A549 (cell line): ENCODE results near the gene DIP2A. TPM values are rescaled to one million over a fixed set of nuclear protein-coding genes. Genes with fewer than 3 reads are reported as not detected.

Source experiments
- ATAC-seq, 2 experiments: fragments of 200-7000 bp in 1 of 2; fragments of >200 bp in 1 of 2; cut with Nextera tagmentation in 1 of 2; cut with Tn5 transposase in 1 of 2; 3 replicates each; pipeline versions ENCODE4 v1.8.0 to v1.9.1; 2018 to 2020; ENCODE audit warnings: mild to moderate bottlenecking in 1 of 2, moderate library complexity in 1 of 2
- CTCF ChIA-PET: fragments of 300-600 bp; sonication (Branson Sonifier 250); formaldehyde crosslinking; extraction: SDS; loops from one replicate; lab custom pipeline; 2021; ENCODE audit warnings: antibody characterized with exemption, inconsistent platforms; lab: Yijun Ruan, JAX
- POLR2A ChIA-PET: fragments of 350-600 bp; formaldehyde crosslinking; extraction: SDS; loops from one replicate; lab custom pipeline; 2021; ENCODE audit warnings: antibody characterized with exemption, inconsistent platforms; lab: Yijun Ruan, JAX
- DNase-seq, 2 experiments: peaks; one replicate each; pipeline versions ENCODE4 v3.0.0 to v3.0.0-alpha.2; 2011 to 2016; ENCODE audit warnings: low read depth in 1 of 2, low spot score in 1 of 2
- FAIRE-seq: peaks from 2 replicates; lab custom pipeline; 2011; peaks lifted over from hg19 to GRCh38; lab: Jason Lieb, UNC
- H3K27ac ChIP-seq, 2 experiments: fragments of >200 bp; sonication (Bioruptor Twin); formaldehyde crosslinking; 3 replicates each; pipeline ENCODE4 v1.5.1; 2016 to 2017
- H3K4me1 ChIP-seq: fragments of >200 bp; sonication (Bioruptor Twin); formaldehyde crosslinking; 3 replicates; pipeline ENCODE4 v1.6.1; 2016
- H3K4me2 ChIP-seq: fragments of >200 bp; sonication (Bioruptor Twin); formaldehyde crosslinking; 3 replicates; pipeline ENCODE4 v1.6.1; 2016
- H3K4me3 ChIP-seq: fragments of >200 bp; sonication (Bioruptor Twin); formaldehyde crosslinking; 3 replicates; pipeline ENCODE4 v1.5.1; 2016
- H3K9me3 ChIP-seq: fragments of >200 bp; sonication (Bioruptor Twin); formaldehyde crosslinking; 3 replicates; pipeline ENCODE4 v1.6.1; 2016
- BHLHE40 ChIP-seq: IDR thresholded peaks from 2 replicates; pipeline ENCODE4 v1.6.1; 2012; ENCODE audit warnings: low read depth, low read length, inconsistent platforms
- CBX2 ChIP-seq: fragments of 200-600 bp; sonication (generic); IDR thresholded peaks from 2 replicates; pipeline ENCODE4 v1.6.1; 2016; ENCODE audit warnings: low read depth, mild to moderate bottlenecking, borderline replicate concordance
- CHD2 ChIP-seq: fragments of 150-350 bp; IDR thresholded peaks from 2 replicates; pipeline ENCODE4 v1.6.1; 2014; ENCODE audit warnings: low read length; ENCODE audit not compliant: partially characterized antibody
- EHMT2 ChIP-seq: fragments of 200-600 bp; sonication (generic); IDR thresholded peaks from 2 replicates; pipeline ENCODE4 v1.6.1; 2016; ENCODE audit warnings: antibody characterized with exemption, low read depth, mild to moderate bottlenecking, moderate library complexity
- EP300 ChIP-seq, 2 experiments: fragments of >200 bp; sonication (Bioruptor Twin); formaldehyde crosslinking; IDR thresholded peaks; 2 replicates in 1 of 2; 3 replicates in 1 of 2; pipeline ENCODE4 v1.6.1; 2016 to 2017
- ESRRA ChIP-seq: fragments of 150-350 bp; IDR thresholded peaks from 2 replicates; pipeline ENCODE4 v1.6.1; 2014; ENCODE audit warnings: mild to moderate bottlenecking, low read length, borderline replicate concordance
- FOSL2 ChIP-seq, 2 experiments: fragments of 450-650 bp in 1 of 2; fragments of >200 bp in 1 of 2; sonication (Bioruptor Twin) in 1 of 2; formaldehyde crosslinking; IDR thresholded peaks; 2 replicates each; pipeline versions ENCODE4 v1.5.0 to v1.6.1; 2016 to 2020; ENCODE audit warnings: mild to moderate bottlenecking in 1 of 2, moderate library complexity in 1 of 2
- HDAC2 ChIP-seq: fragments of 200-600 bp; sonication (generic); IDR thresholded peaks from 2 replicates; pipeline ENCODE4 v1.6.1; 2016
- HOXA7 ChIP-seq: fragments of 250-450 bp; sonication (Bioruptor Pico); IDR thresholded peaks from 2 replicates; pipeline ENCODE4 v1.5.0; 2020; ENCODE audit warnings: mild to moderate bottlenecking, moderate library complexity
- JUN ChIP-seq, 2 experiments: fragments of >200 bp; sonication (Bioruptor Twin); formaldehyde crosslinking; IDR thresholded peaks; 2 replicates in 1 of 2; 3 replicates in 1 of 2; pipeline ENCODE4 v1.6.1; 2016 to 2017
- NFE2L2 ChIP-seq: fragments of 150-350 bp; conservative IDR thresholded peaks from 2 replicates; pipeline ENCODE4 v1.6.1; 2014; ENCODE audit warnings: low read length
- PHF8 ChIP-seq: fragments of 200-600 bp; sonication (generic); IDR thresholded peaks from 2 replicates; pipeline ENCODE4 v1.6.1; 2016; ENCODE audit warnings: low read depth, mild to moderate bottlenecking, antibody characterized with exemption, moderate library complexity, borderline replicate concordance
- POLR2A ChIP-seq: IDR thresholded peaks from 2 replicates; pipeline ENCODE4 v1.6.1; 2012; ENCODE audit warnings: mild to moderate bottlenecking, low read length
- RAD21 ChIP-seq, 2 experiments: fragments of >200 bp in 1 of 2; sonication (Bioruptor Twin) in 1 of 2; formaldehyde crosslinking in 1 of 2; IDR thresholded peaks in 1 of 2; conservative IDR thresholded peaks in 1 of 2; 2 replicates in 1 of 2; 3 replicates in 1 of 2; pipeline ENCODE4 v1.6.1; 2012 to 2018; ENCODE audit warnings: inconsistent platforms in 1 of 2
- RCOR1 ChIP-seq: fragments of 150-350 bp; IDR thresholded peaks from 2 replicates; pipeline ENCODE4 v1.6.1; 2014; ENCODE audit warnings: antibody characterized with exemption, low read length, low read depth
- SMC3 ChIP-seq: fragments of >200 bp; sonication (Bioruptor Twin); formaldehyde crosslinking; IDR thresholded peaks from 3 replicates; pipeline ENCODE4 v1.6.1; 2018; ENCODE audit warnings: inconsistent platforms
- TFCP2L1 ChIP-seq: fragments of 250-450 bp; sonication (Bioruptor Pico); IDR thresholded peaks from 2 replicates; pipeline ENCODE4 v1.5.0; 2021; ENCODE audit warnings: mild to moderate bottlenecking
- ZNF302 ChIP-seq: fragments of 250-450 bp; sonication (Bioruptor Pico); IDR thresholded peaks from 2 replicates; pipeline ENCODE4 v1.9.0; 2021; ENCODE audit warnings: inconsistent platforms, mild to moderate bottlenecking, moderate library complexity
- ZSCAN20 ChIP-seq: fragments of 250-450 bp; sonication (Bioruptor Pico); IDR thresholded peaks from 2 replicates; pipeline ENCODE4 v1.8.0; 2022; ENCODE audit warnings: mild to moderate bottlenecking, moderate library complexity
- WGBS: methylation state at CpG from one replicate; pipeline ENCODE4 v1.1.6; 2017; ENCODE audit errors: missing lambda C conversion rate; 5-methylcytosine and 5-hydroxymethylcytosine counted together
- polyA plus RNA-seq, 4 experiments: library from polyadenylated mRNA; depleted of rRNA in 3 of 4; stranded (reverse); fragments of >200 nt; fragmentation: RNase III in 1 of 4; extraction: RNeasy Plus Mini Kit Qiagen cat#74134 plus additional on column Dnase treatment in 1 of 4; gene quantifications; 2 replicates in 3 of 4; 3 replicates in 1 of 4; pipeline ENCODE4 v1.2.3, GENCODE V29; 2011 to 2017
- TF ChIP-seq, protein P1 (sequence below): fragments of >200 bp; sonication (Bioruptor Twin); formaldehyde crosslinking; IDR thresholded peaks from 3 replicates; pipeline ENCODE4 v1.5.1; 2016
- TF ChIP-seq, protein P2 (sequence below): fragments of 150-350 bp; IDR thresholded peaks from 2 replicates; pipeline ENCODE4 v1.6.1; 2014; ENCODE audit warnings: low read depth, mild to moderate bottlenecking, low read length
- TF ChIP-seq, protein P3 (sequence below): IDR thresholded peaks from 2 replicates; pipeline ENCODE4 v1.6.1; 2012
- TF ChIP-seq, protein P4 (sequence below): fragments of 250-450 bp; sonication (Bioruptor Pico); IDR thresholded peaks from 2 replicates; pipeline ENCODE4 v1.5.0; 2021; ENCODE audit warnings: mild to moderate bottlenecking, moderate library complexity, borderline replicate concordance
- TF ChIP-seq, protein P5 (sequence below): fragments of 450-650 bp; IDR thresholded peaks from 2 replicates; pipeline ENCODE4 v1.6.1; 2014; ENCODE audit warnings: antibody characterized with exemption
- TF ChIP-seq, protein P6 (sequence below): fragments of 250-450 bp; sonication (Bioruptor Pico); IDR thresholded peaks from 2 replicates; pipeline ENCODE4 v1.5.0; 2020; ENCODE audit warnings: low read depth, mild to moderate bottlenecking, moderate library complexity
- TF ChIP-seq, protein P7 (sequence below): fragments of >200 bp; sonication (Bioruptor Twin); formaldehyde crosslinking; IDR thresholded peaks from 2 replicates; pipeline ENCODE4 v1.6.1; 2016

Gene DIP2A
- polyA plus RNA-seq, 2 of the 4 experiments (the other 2 are of a cell fraction) = 13.3 to 18.4 TPM

DNA sequence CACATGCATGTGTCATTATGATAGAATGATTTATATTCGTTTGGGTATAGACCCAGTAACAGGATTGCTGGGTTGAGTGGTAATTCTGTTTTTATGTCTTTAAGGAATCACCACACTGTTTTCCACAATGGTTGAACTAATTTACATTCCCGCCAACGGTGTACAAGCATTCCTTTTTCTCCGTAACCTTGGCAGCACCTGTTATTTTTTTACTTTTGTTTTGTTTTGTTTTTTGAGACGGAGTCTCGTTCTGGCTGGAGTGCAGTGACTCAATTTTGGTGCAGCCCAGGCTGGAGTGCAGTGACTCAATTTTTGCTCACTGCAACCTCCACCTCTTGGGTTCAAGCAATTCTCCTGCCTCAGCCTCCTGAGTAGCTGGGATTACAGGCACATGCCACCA, 154.7 kb downstream of the DIP2A start:
- no peak for ATAC-seq
- ChIA-PET CTCF (no interaction called here), POLR2A (no interaction called here)
- TF ChIP-seq BHLHE40 = no peak
- no peak for DNase-seq
- Histone ChIP-seq H3K4me3 (no peak overlapping the region), H3K4me2 (no peak overlapping the region), H3K27ac (no peak overlapping the region), H3K4me1 (no peaks in the 10 kb centered on the region), H3K9me3 (no peaks in the 10 kb centered on the region; the same call in 2 of the 3 replicates)
- WGBS = 23% methylated on average over 6 of the region's 6 CpGs
- no peak for FAIRE-seq

DNA sequence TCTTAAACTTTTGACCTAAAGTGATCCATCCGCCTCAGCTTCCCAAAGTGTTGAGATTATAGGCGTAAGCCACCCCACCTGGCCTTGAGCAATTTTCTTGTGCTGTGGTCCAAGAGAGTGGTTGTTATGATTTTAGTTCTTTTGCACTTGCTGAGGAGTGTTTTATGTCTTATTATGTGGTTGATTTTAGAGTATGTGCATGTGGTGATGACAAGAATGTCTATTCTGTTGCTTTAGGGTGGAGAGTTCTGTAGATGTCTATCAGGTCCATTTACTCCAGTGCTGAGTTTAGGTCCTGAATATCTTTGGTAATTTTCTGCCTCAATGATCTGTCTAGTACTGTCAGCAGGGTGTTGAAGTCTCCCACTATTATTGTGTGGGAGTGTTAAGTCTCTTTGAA, 157.4 kb downstream of the DIP2A start:
- H3K4me3 ChIP-seq = no peak overlapping the region
- no peak overlapping the region for H3K4me2 ChIP-seq
- no peaks in the 10 kb centered on the region for H3K9me3 ChIP-seq
- no peak overlapping the region for H3K27ac ChIP-seq
- FAIRE-seq = no peak
- WGBS = 51% methylated on average over 2 of the region's 2 CpGs
- CTCF ChIA-PET = interaction anchor here (1.5 kb wide), 1 partner anchor 11 kb away, joined by 3 read pairs; no protein-coding TSS in a partner anchor
- TF ChIP-seq TFCP2L1 (no peak), CBX2 (no peak), ESRRA (no peak), CHD2 (no peak), RAD21 (conservative IDR thresholded peaks at IDR 0.05 in 1 of 2, IDR thresholded peaks at IDR 0.05 in 1 of 2) (no peak), ZSCAN20 (CRISPR knock-in tag) (no peak), PHF8 (no peak), HOXA7 (no peak), EHMT2 (no peak), ZNF302 (CRISPR knock-in tag) (no peak), HDAC2 (no peak), RCOR1 (no peak)
- TF ChIP-seq, protein P1, sequence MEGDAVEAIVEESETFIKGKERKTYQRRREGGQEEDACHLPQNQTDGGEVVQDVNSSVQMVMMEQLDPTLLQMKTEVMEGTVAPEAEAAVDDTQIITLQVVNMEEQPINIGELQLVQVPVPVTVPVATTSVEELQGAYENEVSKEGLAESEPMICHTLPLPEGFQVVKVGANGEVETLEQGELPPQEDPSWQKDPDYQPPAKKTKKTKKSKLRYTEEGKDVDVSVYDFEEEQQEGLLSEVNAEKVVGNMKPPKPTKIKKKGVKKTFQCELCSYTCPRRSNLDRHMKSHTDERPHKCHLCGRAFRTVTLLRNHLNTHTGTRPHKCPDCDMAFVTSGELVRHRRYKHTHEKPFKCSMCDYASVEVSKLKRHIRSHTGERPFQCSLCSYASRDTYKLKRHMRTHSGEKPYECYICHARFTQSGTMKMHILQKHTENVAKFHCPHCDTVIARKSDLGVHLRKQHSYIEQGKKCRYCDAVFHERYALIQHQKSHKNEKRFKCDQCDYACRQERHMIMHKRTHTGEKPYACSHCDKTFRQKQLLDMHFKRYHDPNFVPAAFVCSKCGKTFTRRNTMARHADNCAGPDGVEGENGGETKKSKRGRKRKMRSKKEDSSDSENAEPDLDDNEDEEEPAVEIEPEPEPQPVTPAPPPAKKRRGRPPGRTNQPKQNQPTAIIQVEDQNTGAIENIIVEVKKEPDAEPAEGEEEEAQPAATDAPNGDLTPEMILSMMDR = no peak
- TF ChIP-seq, protein P2, sequence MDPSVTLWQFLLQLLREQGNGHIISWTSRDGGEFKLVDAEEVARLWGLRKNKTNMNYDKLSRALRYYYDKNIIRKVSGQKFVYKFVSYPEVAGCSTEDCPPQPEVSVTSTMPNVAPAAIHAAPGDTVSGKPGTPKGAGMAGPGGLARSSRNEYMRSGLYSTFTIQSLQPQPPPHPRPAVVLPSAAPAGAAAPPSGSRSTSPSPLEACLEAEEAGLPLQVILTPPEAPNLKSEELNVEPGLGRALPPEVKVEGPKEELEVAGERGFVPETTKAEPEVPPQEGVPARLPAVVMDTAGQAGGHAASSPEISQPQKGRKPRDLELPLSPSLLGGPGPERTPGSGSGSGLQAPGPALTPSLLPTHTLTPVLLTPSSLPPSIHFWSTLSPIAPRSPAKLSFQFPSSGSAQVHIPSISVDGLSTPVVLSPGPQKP = no peak
- TF ChIP-seq, protein P3, sequence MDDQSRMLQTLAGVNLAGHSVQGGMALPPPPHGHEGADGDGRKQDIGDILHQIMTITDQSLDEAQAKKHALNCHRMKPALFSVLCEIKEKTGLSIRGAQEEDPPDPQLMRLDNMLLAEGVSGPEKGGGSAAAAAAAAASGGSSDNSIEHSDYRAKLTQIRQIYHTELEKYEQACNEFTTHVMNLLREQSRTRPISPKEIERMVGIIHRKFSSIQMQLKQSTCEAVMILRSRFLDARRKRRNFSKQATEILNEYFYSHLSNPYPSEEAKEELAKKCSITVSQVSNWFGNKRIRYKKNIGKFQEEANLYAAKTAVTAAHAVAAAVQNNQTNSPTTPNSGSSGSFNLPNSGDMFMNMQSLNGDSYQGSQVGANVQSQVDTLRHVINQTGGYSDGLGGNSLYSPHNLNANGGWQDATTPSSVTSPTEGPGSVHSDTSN = no peak
- TF ChIP-seq, protein P4, sequence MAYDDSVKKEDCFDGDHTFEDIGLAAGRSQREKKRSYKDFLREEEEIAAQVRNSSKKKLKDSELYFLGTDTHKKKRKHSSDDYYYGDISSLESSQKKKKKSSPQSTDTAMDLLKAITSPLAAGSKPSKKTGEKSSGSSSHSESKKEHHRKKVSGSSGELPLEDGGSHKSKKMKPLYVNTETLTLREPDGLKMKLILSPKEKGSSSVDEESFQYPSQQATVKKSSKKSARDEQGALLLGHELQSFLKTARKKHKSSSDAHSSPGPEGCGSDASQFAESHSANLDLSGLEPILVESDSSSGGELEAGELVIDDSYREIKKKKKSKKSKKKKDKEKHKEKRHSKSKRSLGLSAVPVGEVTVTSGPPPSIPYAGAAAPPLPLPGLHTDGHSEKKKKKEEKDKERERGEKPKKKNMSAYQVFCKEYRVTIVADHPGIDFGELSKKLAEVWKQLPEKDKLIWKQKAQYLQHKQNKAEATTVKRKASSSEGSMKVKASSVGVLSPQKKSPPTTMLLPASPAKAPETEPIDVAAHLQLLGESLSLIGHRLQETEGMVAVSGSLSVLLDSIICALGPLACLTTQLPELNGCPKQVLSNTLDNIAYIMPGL (CRISPR knock-in tag) = no peak
- POLR2A ChIA-PET = interaction anchor here (0.9 kb wide), 1 partner anchor 19 kb away, joined by 12 read pairs; the partner anchor contains the start of gene PRMT2
- H3K4me1 ChIP-seq = no peaks in the 10 kb centered on the region
- DNase-seq = no peak
- no peak for ATAC-seq

DNA sequence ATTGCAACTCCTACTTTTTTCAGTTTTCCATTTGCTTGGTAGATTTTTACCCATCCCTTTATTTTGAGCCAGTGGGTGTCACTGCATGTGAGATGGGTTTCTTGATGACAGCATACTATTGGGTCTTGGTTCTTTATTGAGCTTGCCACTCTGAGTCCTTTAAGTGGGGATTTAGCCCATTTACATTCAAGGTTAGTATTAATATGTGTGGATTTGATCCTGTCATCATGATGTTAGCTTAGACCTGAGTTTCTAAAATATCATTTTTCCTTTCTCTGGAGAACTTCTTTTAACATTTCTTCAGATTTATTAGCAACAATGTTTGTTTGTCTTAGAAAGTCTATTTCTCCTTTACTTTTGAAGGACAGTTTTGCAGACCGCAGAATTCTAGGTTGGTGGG, 158.0 kb downstream of the DIP2A start:
- CTCF ChIA-PET = no interaction called here
- H3K4me1 ChIP-seq = no peaks in the 10 kb centered on the region
- POLR2A ChIA-PET = no interaction called here
- H3K9me3 ChIP-seq = no peaks in the 10 kb centered on the region
- WGBS = 82% methylated on average over 1 of the region's 1 CpG
- ATAC-seq (no peak), DNase-seq (no peak), FAIRE-seq (no peak)
- H3K4me2 ChIP-seq = no peak overlapping the region
- no peak overlapping the region for H3K4me3 ChIP-seq
- no peak overlapping the region for H3K27ac ChIP-seq
- no peak for TF ChIP-seq POLR2A
- TF ChIP-seq JUN (IDR thresholded peaks at IDR 0.05) = no peak
- TF ChIP-seq RAD21 (conservative IDR thresholded peaks at IDR 0.05 in 1 of 2, IDR thresholded peaks at IDR 0.05 in 1 of 2) = no peak
- no peak for TF ChIP-seq FOSL2 (IDR thresholded peaks at IDR 0.05)
- no peak for TF ChIP-seq FOSL2 (CRISPR knock-in tag; IDR thresholded peaks at IDR 0.05)
- TF ChIP-seq EP300 (IDR thresholded peaks at IDR 0.05) = no peak
- no peak for TF ChIP-seq NFE2L2
- TF ChIP-seq, protein P3 = no peak
- TF ChIP-seq, protein P5, sequence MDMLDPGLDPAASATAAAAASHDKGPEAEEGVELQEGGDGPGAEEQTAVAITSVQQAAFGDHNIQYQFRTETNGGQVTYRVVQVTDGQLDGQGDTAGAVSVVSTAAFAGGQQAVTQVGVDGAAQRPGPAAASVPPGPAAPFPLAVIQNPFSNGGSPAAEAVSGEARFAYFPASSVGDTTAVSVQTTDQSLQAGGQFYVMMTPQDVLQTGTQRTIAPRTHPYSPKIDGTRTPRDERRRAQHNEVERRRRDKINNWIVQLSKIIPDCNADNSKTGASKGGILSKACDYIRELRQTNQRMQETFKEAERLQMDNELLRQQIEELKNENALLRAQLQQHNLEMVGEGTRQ = no peak
- TF ChIP-seq SMC3 = no peak
- TF ChIP-seq, protein P6, sequence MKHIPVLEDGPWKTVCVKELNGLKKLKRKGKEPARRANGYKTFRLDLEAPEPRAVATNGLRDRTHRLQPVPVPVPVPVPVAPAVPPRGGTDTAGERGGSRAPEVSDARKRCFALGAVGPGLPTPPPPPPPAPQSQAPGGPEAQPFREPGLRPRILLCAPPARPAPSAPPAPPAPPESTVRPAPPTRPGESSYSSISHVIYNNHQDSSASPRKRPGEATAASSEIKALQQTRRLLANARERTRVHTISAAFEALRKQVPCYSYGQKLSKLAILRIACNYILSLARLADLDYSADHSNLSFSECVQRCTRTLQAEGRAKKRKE (CRISPR knock-in tag) = no peak
- TF ChIP-seq, protein P7, sequence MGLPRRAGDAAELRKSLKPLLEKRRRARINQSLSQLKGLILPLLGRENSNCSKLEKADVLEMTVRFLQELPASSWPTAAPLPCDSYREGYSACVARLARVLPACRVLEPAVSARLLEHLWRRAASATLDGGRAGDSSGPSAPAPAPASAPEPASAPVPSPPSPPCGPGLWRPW = no peak
